NCI-H2227 treated with DMSO at 0.1 percent for 48 hours (cell line): ENCODE measurements around the gene RPS8.
"Not testable (repeated sequence)": the region's sequence is repeated elsewhere in the genome, so short reads cannot be mapped to it uniquely, and the experiment has no call there.

ENCODE experiments used
- DNase-seq: peaks from one replicate; lab custom pipeline; 2025; lab: John Stamatoyannopoulos, UW

RPS8 gene

GRCh38 chr1:44775078-44775929 lies at the start of gene RPS8:
RPS8 (plus strand) TSS chr1:44775540; CDS start chr1:44775597, 57 bp downstream.
- peak; percentile 93 for DNase-seq

DNA sequence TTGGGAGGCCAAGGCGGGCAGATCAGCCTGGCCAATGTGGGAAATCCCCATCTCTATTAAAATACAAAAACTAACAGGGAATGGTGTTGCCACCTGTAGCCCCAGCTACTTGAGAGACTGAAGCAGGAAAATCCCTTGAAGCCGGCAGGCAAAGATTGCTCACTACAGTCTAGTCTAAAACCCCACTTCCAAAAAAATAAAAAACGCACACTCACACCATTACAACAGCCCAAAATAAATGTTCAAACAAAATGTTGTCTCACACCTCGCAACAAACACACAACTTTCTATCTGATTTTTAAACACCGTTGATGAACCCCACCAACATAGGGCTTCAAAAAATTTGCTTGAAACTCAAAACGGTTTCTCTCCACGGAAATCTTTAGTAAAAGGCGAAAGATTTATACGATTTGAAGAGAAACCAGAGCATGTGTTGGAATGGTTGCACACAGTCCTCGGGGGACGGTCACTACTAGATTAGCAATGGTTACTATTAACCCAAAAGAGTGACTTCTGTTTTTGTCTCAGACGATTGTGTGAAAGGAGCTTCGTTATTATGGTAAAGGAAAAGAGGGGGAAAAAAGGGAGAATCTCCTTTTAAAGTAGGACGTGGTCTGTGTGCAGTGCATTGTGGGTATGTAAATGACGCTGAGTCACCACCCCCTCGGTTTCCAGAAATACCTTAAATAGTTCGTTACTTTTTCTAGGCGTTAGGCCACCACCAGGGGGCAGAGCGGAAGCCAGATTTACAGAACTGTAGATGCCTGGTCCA lies 44.4 kb upstream of the RPS8 start, which contains the start of gene RNU5D-1:
RNU5D-1 (minus strand) TSS at position 430 of the 772 bp plus-strand sequence.
- DNase-seq = peak; percentile 98

- no peak for DNase-seq
Measured at GRCh38 chr1:44733365-44733764, 42.0 kb upstream of the RPS8 start.

DNA sequence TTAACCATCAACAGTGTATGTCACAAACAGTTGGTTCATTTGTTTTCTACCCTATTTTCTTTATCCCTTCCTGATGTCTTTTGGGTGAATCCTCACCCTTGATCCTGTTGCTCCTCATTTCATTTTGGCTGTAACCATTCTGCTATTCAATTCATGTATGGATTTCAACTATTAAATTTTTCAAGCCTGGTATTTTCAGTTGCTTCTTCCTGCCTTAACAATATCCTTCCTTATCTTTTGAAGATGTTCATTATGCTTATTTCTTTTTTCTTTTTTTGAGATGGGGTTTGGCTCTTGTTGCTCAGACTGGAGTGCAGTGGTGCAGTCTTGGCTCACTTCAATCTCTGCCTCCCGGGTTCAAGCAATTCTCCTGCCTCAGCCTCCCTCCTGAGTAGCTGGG lies 41.6 kb upstream of the RPS8 start:
- no peak for DNase-seq

DNA sequence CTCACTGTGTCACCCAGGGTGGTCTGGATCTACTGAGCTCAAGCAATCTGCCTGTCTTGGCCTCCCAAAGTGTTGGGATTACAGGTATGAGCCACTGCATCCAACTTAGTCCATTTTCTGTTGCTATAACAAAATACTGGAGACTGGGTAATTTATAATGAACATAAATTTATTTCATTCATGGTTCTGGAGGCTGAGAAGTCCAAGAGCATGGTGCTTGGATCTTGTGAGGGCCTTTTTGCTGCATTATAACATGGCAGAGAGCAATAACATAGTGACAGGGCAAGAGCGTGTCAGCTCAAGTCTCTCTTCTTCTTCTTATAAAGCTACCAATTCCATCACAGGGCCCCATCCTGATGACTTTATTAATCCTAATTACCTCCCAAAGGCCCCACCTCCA lies 39.3 kb upstream of the RPS8 start:
- no peak for DNase-seq

- DNase-seq = not testable (repeated sequence)
Measured at GRCh38 chr1:44738953-44739306, 36.4 kb upstream of the RPS8 start.

- DNase-seq = peak; percentile 98
Measured at GRCh38 chr1:44739307-44740178, 35.8 kb upstream of the RPS8 start, which contains the start of gene KIF2C. KIF2C (plus strand) TSS chr1:44739837; CDS start chr1:44739933, 96 bp downstream.

GRCh38 chr1:44740179-44740617 lies 35.1 kb upstream of the RPS8 start:
- no peak for DNase-seq

DNA sequence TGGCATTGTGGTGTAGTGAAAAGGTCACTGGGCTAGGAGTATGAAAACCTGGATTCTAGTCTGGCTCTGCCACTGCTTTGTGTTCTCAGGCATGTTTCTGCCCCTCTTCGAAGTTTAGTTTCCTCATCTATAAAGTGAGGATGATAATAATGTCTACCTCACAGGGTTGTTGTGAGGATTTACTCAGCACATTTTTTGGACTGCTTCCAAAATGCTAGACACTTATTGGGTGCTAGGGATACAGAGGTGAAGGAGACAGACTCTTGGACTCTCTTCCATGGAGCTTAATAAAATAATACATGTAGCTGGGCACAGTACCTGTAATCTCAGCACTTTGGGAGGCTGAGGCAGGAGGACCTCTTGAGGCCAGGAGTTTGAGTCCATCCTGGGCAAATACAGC lies 32.1 kb upstream of the RPS8 start:
- DNase-seq = no peak

- DNase-seq = no peak
Measured at GRCh38 chr1:44747878-44748277, 27.5 kb upstream of the RPS8 start.

GRCh38 chr1:44757420-44757819 lies 17.9 kb upstream of the RPS8 start:
- DNase-seq = no peak

- DNase-seq = no peak
Measured at GRCh38 chr1:44759077-44759476, 16.3 kb upstream of the RPS8 start.

GRCh38 chr1:44760876-44761275 lies 14.5 kb upstream of the RPS8 start:
- DNase-seq = no peak

DNA sequence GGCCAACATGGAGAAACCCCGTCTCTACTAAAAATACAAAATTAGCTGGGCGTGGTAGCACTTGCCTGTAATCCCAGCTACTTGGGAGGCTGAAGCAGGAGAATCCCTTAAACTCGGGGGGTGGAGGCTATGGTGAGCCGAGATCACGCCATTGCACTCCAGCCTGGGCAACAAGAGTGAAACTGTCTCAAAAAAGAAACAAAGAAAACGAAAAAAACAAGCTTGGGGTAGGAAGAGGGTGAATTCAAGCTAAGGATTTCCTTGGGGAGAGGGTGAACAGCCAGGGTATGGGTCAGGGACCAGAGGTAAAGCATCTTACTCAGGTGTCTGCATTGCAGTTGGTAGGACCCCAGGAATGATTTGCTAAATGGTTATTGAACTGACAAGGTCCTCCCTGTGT lies 8.9 kb upstream of the RPS8 start:
- DNase-seq = not testable (repeated sequence)

DNA sequence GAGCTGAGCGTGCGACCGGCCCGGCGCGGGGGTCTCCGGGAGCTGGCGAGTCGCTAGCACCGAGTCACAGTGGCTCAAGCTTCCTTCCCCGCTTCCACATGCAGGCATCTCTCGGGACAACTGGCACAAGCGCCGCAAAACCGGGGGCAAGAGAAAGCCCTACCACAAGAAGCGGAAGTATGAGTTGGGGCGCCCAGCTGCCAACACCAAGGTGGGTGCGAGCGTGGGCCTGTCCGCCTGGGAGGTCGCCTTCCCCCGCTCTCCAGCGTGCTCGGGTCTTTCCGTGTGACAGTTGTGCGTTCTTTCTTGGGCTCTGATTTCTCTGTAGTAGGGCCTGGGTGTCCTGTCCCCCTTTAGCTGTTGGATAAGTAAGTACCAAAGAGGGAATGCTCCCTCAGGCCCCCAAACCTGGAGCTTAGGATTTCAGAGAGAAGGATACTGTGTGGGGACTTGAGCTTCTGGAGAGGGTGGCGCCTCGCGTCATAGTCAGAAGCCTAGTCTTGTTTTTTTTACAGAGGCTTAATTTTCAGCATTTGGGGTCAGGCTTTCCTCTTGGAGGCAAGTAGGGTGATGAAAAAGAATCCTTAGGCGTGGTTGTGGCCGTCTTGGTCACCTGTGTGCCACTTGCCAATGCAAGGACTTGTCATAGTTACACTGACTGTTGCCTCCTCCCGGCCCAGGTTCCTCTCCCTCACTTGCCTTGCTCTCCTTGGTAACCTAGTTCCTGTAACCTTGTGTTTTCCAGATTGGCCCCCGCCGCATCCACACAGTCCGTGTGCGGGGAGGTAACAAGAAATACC lies 790 bp downstream of the RPS8 start:
- DNase-seq = no peak

- no peak for DNase-seq
Measured at GRCh38 chr1:44776730-44777068, 1.4 kb downstream of the RPS8 start.

DNA sequence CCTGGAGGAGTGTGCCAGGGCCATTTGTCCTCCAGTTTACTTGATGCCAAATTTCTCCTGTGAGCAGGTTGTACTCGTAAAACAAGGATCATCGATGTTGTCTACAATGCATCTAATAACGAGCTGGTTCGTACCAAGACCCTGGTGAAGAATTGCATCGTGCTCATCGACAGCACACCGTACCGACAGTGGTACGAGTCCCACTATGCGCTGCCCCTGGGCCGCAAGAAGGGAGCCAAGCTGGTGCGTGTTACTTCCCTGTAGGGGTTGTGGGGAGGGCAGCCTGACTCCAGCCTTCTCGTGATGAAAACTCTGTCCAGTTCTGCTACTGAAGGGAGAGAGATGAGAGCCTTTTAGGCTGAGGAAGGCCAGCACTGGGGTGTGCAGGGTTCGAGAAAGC lies 2.2 kb downstream of the RPS8 start:
- DNase-seq = no peak

DNA sequence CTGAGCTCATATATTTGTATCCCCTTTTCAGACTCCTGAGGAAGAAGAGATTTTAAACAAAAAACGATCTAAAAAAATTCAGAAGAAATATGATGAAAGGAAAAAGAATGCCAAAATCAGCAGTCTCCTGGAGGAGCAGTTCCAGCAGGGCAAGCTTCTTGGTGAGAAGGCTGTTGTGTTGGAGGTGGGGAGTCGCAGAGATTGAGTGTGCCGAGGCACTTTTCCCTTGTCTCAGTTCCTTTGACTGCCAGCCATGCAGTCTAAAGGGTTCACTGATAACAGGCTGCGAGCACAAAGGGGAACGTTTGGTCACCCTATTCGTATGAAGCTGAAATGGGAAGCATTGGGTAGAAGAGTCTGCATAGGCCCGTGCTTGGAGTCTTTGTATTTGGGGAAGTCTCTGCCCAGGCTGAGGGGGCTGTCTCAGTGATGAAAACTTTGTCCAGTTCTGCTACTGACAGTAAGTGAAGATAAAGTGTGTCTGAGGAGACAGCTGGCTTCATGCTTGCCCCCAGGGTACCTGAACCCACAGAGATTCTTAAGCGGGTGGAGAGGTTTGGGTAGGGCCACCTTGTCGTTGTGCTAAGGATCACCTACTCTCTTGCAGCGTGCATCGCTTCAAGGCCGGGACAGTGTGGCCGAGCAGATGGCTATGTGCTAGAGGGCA lies 2.8 kb downstream of the RPS8 start:
- no peak for DNase-seq

GRCh38 chr1:44778705-44779576 lies 3.6 kb downstream of the RPS8 start:
- DNase-seq = no peak
